ENCODE data around the gene CFAP74.

GRCh38 chr1:1872329-1872994, 131.1 kb downstream of the CFAP74 start:
- no peak for TF ChIP-seq CTCF (IDR thresholded peaks at IDR 0.05)
- no peak for TF ChIP-seq POLR2A (IDR thresholded peaks at IDR 0.05)
